ENCODE results near the gene PTPRJ. TPM values are rescaled to one million over a fixed set of nuclear protein-coding genes. Genes with fewer than 3 reads are reported as not detected.
A peak's percentile ranks its signal among the peaks of the same experiment; 100 is the strongest.

PTPRJ gene
- total RNA-seq, 2 experiments from 2014 or later: 56.5 to 62.9 TPM

- Mint-ChIP-seq H3K27me3 (ENCODE audit: low read depth) (no peaks in the 10 kb centered on the region), H3K4me3 (no peak overlapping the region), H3K9me3 (ENCODE audit: insufficient read depth) (no peaks in the 10 kb centered on the region), H3K27ac (no peak overlapping the region), H3K4me1 (ENCODE audit: low read depth) (peaks cover 30% of the 10 kb centered on the region), H3K36me3 (ENCODE audit: low read depth) (peaks cover 41% of the 10 kb centered on the region)
- ChIA-PET CTCF (interaction anchor here (1.5 to 2.9 kb wide), 2 partner anchors 17 to 18 kb away, joined by 4 to 10 read pairs; no protein-coding TSS in a partner anchor), POLR2A (no interaction called here)
- no peak for ATAC-seq
- no peak for DNase-seq
These were observed 94.2 kb downstream of the PTPRJ start for GRCh38 chr11:48074425-48075181.

GRCh38 chr11:48075637-48076036 is 95.3 kb downstream of the PTPRJ start:
- H3K27me3 Mint-ChIP-seq (ENCODE audit: low read depth): no peaks in the 10 kb centered on the region
- no peaks in the 10 kb centered on the region for H3K9me3 Mint-ChIP-seq (ENCODE audit: insufficient read depth)
- H3K4me1 Mint-ChIP-seq (ENCODE audit: low read depth): peaks cover 40% of the 10 kb centered on the region
- peaks cover 40% of the 10 kb centered on the region for H3K36me3 Mint-ChIP-seq (ENCODE audit: low read depth)
- DNase-seq: no peak
- ATAC-seq: no peak
- ChIA-PET CTCF (interaction anchor here (0.8 to 2.9 kb wide), 3 partner anchors 10 to 19 kb away, joined by 3 to 10 read pairs (median 4); no protein-coding TSS in a partner anchor), POLR2A (interaction anchor here (1.6 kb wide), 1 partner anchor 19 kb away, joined by 6 read pairs; no protein-coding TSS in a partner anchor)
- no peak overlapping the region for H3K4me3 Mint-ChIP-seq
- H3K27ac Mint-ChIP-seq: no peak overlapping the region

- no peaks in the 10 kb centered on the region for H3K27me3 Mint-ChIP-seq (ENCODE audit: low read depth)
- H3K4me3 Mint-ChIP-seq: no peak overlapping the region
- no peaks in the 10 kb centered on the region for H3K9me3 Mint-ChIP-seq (ENCODE audit: insufficient read depth)
- no peak for DNase-seq
- H3K27ac Mint-ChIP-seq: peak overlapping the region; percentile 28
- ChIA-PET CTCF (interaction anchor here (2.9 kb wide), 1 partner anchor 21 kb away, joined by 10 read pairs; no protein-coding TSS in a partner anchor), POLR2A (no interaction called here)
- no peak for ATAC-seq
- peaks cover 52% of the 10 kb centered on the region for H3K4me1 Mint-ChIP-seq (ENCODE audit: low read depth)
- peaks cover 40% of the 10 kb centered on the region for H3K36me3 Mint-ChIP-seq (ENCODE audit: low read depth)
These were observed 96.9 kb downstream of the PTPRJ start for GRCh38 chr11:48077251-48077650.

GRCh38 chr11:48078689-48079088 is 98.3 kb downstream of the PTPRJ start:
- H3K27me3 Mint-ChIP-seq (ENCODE audit: low read depth): no peaks in the 10 kb centered on the region
- H3K4me1 Mint-ChIP-seq (ENCODE audit: low read depth): peaks cover 57% of the 10 kb centered on the region
- no peak for DNase-seq
- no peaks in the 10 kb centered on the region for H3K9me3 Mint-ChIP-seq (ENCODE audit: insufficient read depth)
- ChIA-PET CTCF (no interaction called here), POLR2A (interaction anchor here (1.2 kb wide), 1 partner anchor 23 kb away, joined by 4 read pairs; no protein-coding TSS in a partner anchor)
- no peak for ATAC-seq
- peak overlapping the region; percentile 37 for H3K27ac Mint-ChIP-seq
- no peak overlapping the region for H3K4me3 Mint-ChIP-seq
- H3K36me3 Mint-ChIP-seq (ENCODE audit: low read depth): peaks cover 40% of the 10 kb centered on the region

DNA sequence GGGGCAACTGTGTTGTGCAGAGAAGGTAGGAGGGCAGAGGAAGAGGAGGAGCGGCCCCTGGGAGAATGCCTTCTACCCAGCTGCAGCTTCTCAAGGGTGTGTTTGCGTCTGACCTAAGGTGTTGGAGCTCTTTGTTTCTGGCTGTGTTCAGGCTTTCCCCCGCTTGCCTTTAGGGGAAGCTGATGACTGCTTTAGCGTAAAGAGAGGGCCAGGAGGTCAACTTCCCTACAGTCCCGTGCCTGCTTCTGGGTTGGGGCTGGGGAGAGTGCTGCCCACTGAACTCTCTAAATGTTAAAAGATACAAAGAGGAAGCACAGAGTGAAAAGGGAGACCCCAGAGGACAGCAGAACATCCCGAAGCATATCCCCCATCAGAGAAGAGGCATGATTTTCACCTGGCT is 99.2 kb downstream of the PTPRJ start:
- Mint-ChIP-seq H3K4me3 (no peak overlapping the region), H3K4me1 (ENCODE audit: low read depth) (peaks cover 55% of the 10 kb centered on the region), H3K9me3 (ENCODE audit: insufficient read depth) (no peaks in the 10 kb centered on the region), H3K27me3 (ENCODE audit: low read depth) (no peaks in the 10 kb centered on the region), H3K36me3 (ENCODE audit: low read depth) (peaks cover 46% of the 10 kb centered on the region), H3K27ac (peak overlapping the region; percentile 1)
- POLR2A ChIA-PET: interaction anchor here (1.2 kb wide), 1 partner anchor 24 kb away, joined by 4 read pairs; no protein-coding TSS in a partner anchor
- no peak for DNase-seq
- ATAC-seq: no peak
- CTCF ChIA-PET: interaction anchor here (0.9 kb wide), 1 partner anchor 79 kb away, joined by 3 read pairs; no protein-coding TSS in a partner anchor

DNA sequence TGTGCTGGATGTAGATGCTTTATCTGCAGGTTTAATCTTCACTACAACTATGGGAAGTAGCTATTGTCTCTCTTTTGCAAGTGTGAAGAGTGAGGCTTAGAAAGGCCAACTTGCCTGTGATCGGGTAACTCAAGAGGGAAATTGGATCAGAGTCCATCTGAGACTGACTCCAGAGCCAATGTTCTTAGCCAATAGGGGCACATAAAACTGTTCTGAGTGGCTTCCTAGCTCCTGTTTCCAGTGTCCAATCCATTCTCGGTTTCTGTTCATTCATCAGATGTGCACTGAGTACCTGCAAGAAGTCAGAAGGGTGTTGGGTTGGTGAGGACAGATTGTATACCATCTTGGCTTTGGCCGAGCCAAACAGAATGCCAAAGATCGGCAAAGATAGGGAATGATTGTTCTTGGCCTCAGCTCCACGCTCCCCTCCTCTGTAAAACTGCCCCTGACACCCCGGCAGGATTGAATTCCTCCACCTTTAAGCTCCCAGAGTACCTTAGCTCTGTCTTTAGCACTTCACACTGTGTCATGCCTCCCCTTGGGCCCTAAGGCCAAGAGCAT is 100.0 kb downstream of the PTPRJ start:
- peak overlapping the region; percentile 65 for H3K27ac Mint-ChIP-seq
- H3K4me1 Mint-ChIP-seq (ENCODE audit: low read depth): peaks cover 53% of the 10 kb centered on the region
- H3K36me3 Mint-ChIP-seq (ENCODE audit: low read depth): peaks cover 46% of the 10 kb centered on the region
- DNase-seq (no peak), ATAC-seq (no peak)
- ChIA-PET CTCF (interaction anchor here (0.9 to 1.5 kb wide), 2 partner anchors 29 to 80 kb away, joined by 3 read pairs; no protein-coding TSS in a partner anchor), POLR2A (no interaction called here)
- H3K27me3 Mint-ChIP-seq (ENCODE audit: low read depth): no peaks in the 10 kb centered on the region
- no peaks in the 10 kb centered on the region for H3K9me3 Mint-ChIP-seq (ENCODE audit: insufficient read depth)
- no peak overlapping the region for H3K4me3 Mint-ChIP-seq

DNA sequence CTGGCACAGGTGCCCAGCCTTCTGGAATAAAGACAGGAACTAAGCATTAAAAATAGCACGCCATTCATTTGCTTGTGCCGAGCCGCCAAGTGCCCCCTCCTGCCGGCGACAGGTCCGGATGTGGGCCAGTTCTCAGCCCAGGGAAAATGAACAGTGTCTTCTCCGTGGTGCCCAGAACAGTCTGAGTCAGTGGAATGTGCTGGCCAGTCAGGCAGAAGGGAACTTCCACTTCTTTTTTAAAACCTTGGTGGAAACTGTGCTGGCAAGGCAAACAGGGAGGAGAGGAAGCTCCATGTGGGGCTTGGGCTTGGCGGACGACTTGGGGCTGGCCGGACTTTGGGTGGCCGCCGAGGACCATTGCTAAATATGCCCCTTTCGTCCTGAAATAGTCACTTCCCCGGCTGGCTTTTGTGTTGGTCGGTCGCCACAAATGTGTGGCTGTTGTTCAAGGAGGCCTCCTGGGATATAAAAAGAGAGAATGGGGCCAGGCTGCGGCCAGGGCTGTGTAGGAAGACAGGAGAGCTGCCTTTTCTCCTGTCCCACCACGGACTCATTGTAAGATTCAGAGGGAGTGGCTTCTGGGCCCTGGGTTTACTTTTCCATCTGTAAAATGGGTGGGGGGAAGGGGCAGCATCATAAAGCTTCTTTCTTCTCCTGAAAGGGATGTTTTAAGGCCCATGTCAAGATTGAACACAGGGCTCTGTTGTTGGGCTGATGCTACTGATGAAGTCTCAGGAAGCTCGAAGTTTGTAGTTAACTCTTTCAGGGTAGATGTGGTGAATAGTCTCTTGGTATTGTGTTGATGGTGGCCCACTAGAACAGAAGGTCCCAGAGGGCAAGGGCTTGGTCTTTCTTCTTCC is 101.0 kb downstream of the PTPRJ start:
- ChIA-PET CTCF (interaction anchor here (1.1 to 1.5 kb wide), 2 partner anchors 28 to 147 kb away, joined by 3 read pairs; no protein-coding TSS in a partner anchor), POLR2A (interaction anchor here (1.0 kb wide), 1 partner anchor 26 kb away, joined by 3 read pairs; no protein-coding TSS in a partner anchor)
- Mint-ChIP-seq H3K4me1 (ENCODE audit: low read depth) (peaks cover 55% of the 10 kb centered on the region), H3K27me3 (ENCODE audit: low read depth) (no peaks in the 10 kb centered on the region), H3K9me3 (ENCODE audit: insufficient read depth) (no peaks in the 10 kb centered on the region), H3K27ac (peak overlapping the region; percentile 9), H3K4me3 (no peak overlapping the region), H3K36me3 (ENCODE audit: low read depth) (peaks cover 43% of the 10 kb centered on the region)
- DNase-seq (no peak), ATAC-seq (peak; percentile 50)

- Mint-ChIP-seq H3K4me3 (no peak overlapping the region), H3K9me3 (ENCODE audit: insufficient read depth) (no peaks in the 10 kb centered on the region), H3K27ac (no peak overlapping the region), H3K4me1 (ENCODE audit: low read depth) (peaks cover 52% of the 10 kb centered on the region), H3K36me3 (ENCODE audit: low read depth) (peaks cover 36% of the 10 kb centered on the region), H3K27me3 (ENCODE audit: low read depth) (no peaks in the 10 kb centered on the region)
- DNase-seq (no peak), ATAC-seq (no peak)
- CTCF ChIA-PET: interaction anchor here (1.4 kb wide), 1 partner anchor 148 kb away, joined by 3 read pairs; no protein-coding TSS in a partner anchor
- POLR2A ChIA-PET: interaction anchor here (0.9 kb wide), 1 partner anchor 27 kb away, joined by 3 read pairs; no protein-coding TSS in a partner anchor
These were observed 102.4 kb downstream of the PTPRJ start for GRCh38 chr11:48082771-48083170.

GRCh38 chr11:48083421-48083820 is 103.1 kb downstream of the PTPRJ start:
- H3K36me3 Mint-ChIP-seq (ENCODE audit: low read depth): peaks cover 32% of the 10 kb centered on the region

DNA sequence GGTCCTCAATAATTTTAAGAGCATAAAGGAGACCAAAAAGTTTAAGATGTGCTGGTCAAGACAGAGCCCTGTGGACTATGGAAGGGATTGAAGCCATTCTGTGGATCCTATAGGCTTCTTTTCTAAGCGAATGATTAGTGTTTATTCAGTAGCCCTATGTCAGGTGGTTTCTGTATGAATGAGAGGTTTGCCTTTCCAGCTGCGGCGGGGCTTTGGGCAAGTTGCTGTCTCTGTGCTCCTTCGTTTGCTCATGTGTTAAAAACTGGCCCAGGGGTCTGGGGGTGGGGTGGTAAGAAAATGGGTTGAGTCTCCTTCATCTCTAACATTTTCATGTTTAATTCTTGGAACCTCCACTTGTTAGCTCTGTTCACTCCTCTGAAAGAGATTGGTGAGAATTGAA is 105.3 kb downstream of the PTPRJ start:
- CTCF ChIA-PET: interaction anchor here (0.8 kb wide), 1 partner anchor 10 kb away, joined by 3 read pairs; no protein-coding TSS in a partner anchor
- H3K9me3 Mint-ChIP-seq (ENCODE audit: insufficient read depth): no peaks in the 10 kb centered on the region
- POLR2A ChIA-PET: no interaction called here
- H3K36me3 Mint-ChIP-seq (ENCODE audit: low read depth): peaks cover 16% of the 10 kb centered on the region
- ATAC-seq: no peak
- no peak overlapping the region for H3K4me3 Mint-ChIP-seq
- H3K4me1 Mint-ChIP-seq (ENCODE audit: low read depth): peaks cover 49% of the 10 kb centered on the region
- DNase-seq: no peak
- no peak overlapping the region for H3K27ac Mint-ChIP-seq
- no peaks in the 10 kb centered on the region for H3K27me3 Mint-ChIP-seq (ENCODE audit: low read depth)

More at GRCh38 chr11:48083421-48083820, 103.1 kb downstream of the PTPRJ start:
- ChIA-PET CTCF (interaction anchor here (0.7 to 1.4 kb wide), 3 partner anchors 24 to 149 kb away, joined by 3 read pairs; no protein-coding TSS in a partner anchor), POLR2A (interaction anchor here (0.9 kb wide), 1 partner anchor 27 kb away, joined by 3 read pairs; no protein-coding TSS in a partner anchor)
- no peak for DNase-seq
- Mint-ChIP-seq H3K9me3 (ENCODE audit: insufficient read depth) (no peaks in the 10 kb centered on the region), H3K27ac (no peak overlapping the region), H3K4me3 (no peak overlapping the region), H3K27me3 (ENCODE audit: low read depth) (no peaks in the 10 kb centered on the region), H3K4me1 (ENCODE audit: low read depth) (peaks cover 48% of the 10 kb centered on the region)
- no peak for ATAC-seq

DNA sequence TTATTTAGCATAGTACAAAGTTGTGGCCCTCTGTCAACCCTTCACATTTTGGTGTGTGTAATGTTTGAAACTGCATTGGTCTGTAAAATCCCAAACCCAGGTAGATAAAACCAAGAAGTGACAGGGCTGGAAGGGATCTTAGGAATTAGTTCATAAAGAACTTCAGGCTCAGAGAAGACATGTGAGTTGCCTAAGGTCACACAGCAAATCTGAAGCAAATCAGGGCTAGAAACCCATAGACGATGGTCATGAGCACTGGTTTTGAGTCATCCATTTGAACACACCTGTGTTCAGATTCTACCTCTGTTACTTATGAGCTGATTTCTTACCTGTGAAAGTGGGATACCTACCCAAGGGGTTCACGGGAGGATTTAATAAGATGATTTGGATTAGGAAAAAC is 107.1 kb downstream of the PTPRJ start:
- ChIA-PET CTCF (interaction anchor here (1.2 to 1.5 kb wide), 2 partner anchors 52 to 104 kb away, joined by 4 read pairs; no protein-coding TSS in a partner anchor), POLR2A (no interaction called here)
- H3K9me3 Mint-ChIP-seq (ENCODE audit: insufficient read depth): no peaks in the 10 kb centered on the region
- no peak for ATAC-seq
- no peak overlapping the region for H3K4me3 Mint-ChIP-seq
- no peaks in the 10 kb centered on the region for H3K27me3 Mint-ChIP-seq (ENCODE audit: low read depth)
- H3K4me1 Mint-ChIP-seq (ENCODE audit: low read depth): peaks cover 43% of the 10 kb centered on the region
- peaks cover 15% of the 10 kb centered on the region for H3K36me3 Mint-ChIP-seq (ENCODE audit: low read depth)
- DNase-seq: no peak
- no peak overlapping the region for H3K27ac Mint-ChIP-seq

Data from activated CD8-positive, alpha-beta T cell treated with anti-CD3 and anti-CD28 coated beads, Interleukin-2, amount 10 ng/mL, durations not matched to agents 7 days and 5 days (primary cell).